IPS-20b (cell line): ENCODE measurements around the gene APOA1.
"Not testable (repeated sequence)": the region's sequence is repeated elsewhere in the genome, so short reads cannot be mapped to it uniquely, and the experiment has no call there.

Experiments used
- H3K27ac ChIP-seq: one replicate; pipeline ENCODE4 v1.5.1; 2013; ENCODE audit warnings: low read length
- H3K27me3 ChIP-seq: 2 replicates; pipeline ENCODE4 v1.6.1; 2013; ENCODE audit warnings: mild to moderate bottlenecking, low read length, inconsistent platforms; ENCODE audit not compliant: insufficient read depth
- H3K36me3 ChIP-seq: 2 replicates; pipeline ENCODE4 v1.6.1; 2013; ENCODE audit warnings: low read depth, mild to moderate bottlenecking, inconsistent platforms, low read length, moderate library complexity; ENCODE audit not compliant: insufficient read depth
- H3K4me1 ChIP-seq: 2 replicates; pipeline ENCODE4 v1.6.1; 2013; ENCODE audit warnings: mild to moderate bottlenecking, control low read depth, inconsistent platforms, low read length, moderate library complexity; ENCODE audit not compliant: insufficient read depth
- H3K4me3 ChIP-seq: 2 replicates; pipeline ENCODE4 v1.5.1; 2013; ENCODE audit warnings: mild to moderate bottlenecking, low read length, inconsistent platforms
- H3K9ac ChIP-seq: 2 replicates; pipeline ENCODE4 v1.6.1; 2013; ENCODE audit warnings: low read depth, mild to moderate bottlenecking, inconsistent platforms, low read length, moderate library complexity
- H3K9me3 ChIP-seq: 2 replicates; pipeline ENCODE4 v1.6.1; 2013; ENCODE audit warnings: mild to moderate bottlenecking, low read depth, low read length, inconsistent platforms; ENCODE audit not compliant: insufficient read depth

APOA1 gene

GRCh38 chr11:116807601-116808261 lies 29.7 kb downstream of the APOA1 start:
- H3K27ac ChIP-seq = no peak overlapping the region
- H3K4me3 ChIP-seq = no peak overlapping the region
- H3K9me3 ChIP-seq = no peaks in the 10 kb centered on the region
- H3K4me1 ChIP-seq = no peaks in the 10 kb centered on the region
- H3K36me3 ChIP-seq = no peaks in the 10 kb centered on the region
- no peak overlapping the region for H3K9ac ChIP-seq
- H3K27me3 ChIP-seq = no peaks in the 10 kb centered on the region

GRCh38 chr11:116804001-116804400 lies 33.4 kb downstream of the APOA1 start:
- no peak overlapping the region for H3K27ac ChIP-seq
- H3K4me1 ChIP-seq = no peaks in the 10 kb centered on the region
- H3K36me3 ChIP-seq = no peaks in the 10 kb centered on the region
- no peak overlapping the region for H3K4me3 ChIP-seq
- H3K9ac ChIP-seq = no peak overlapping the region
- no peaks in the 10 kb centered on the region for H3K27me3 ChIP-seq
- H3K9me3 ChIP-seq = no peaks in the 10 kb centered on the region

- not testable (repeated sequence) for H3K9ac ChIP-seq, H3K27me3 ChIP-seq, H3K27ac ChIP-seq
These were observed 35.8 kb downstream of the APOA1 start for GRCh38 chr11:116801662-116802061.

GRCh38 chr11:116800610-116801009 lies 36.8 kb downstream of the APOA1 start:
- Histone ChIP-seq H3K4me1 (no peaks in the 10 kb centered on the region), H3K9ac (no peak overlapping the region), H3K27ac (no peak overlapping the region), H3K36me3 (no peaks in the 10 kb centered on the region), H3K4me3 (no peak overlapping the region), H3K9me3 (no peaks in the 10 kb centered on the region), H3K27me3 (no peaks in the 10 kb centered on the region)

More at GRCh38 chr11:116801662-116802061, 35.8 kb downstream of the APOA1 start:
- H3K9me3 ChIP-seq, H3K36me3 ChIP-seq, H3K4me1 ChIP-seq, H3K4me3 ChIP-seq: not testable (repeated sequence)

GRCh38 chr11:116798368-116798767 lies 39.1 kb downstream of the APOA1 start:
- Histone ChIP-seq H3K27me3 (no peaks in the 10 kb centered on the region), H3K9me3 (no peaks in the 10 kb centered on the region), H3K4me3 (no peak overlapping the region), H3K4me1 (no peaks in the 10 kb centered on the region), H3K27ac (no peak overlapping the region), H3K9ac (no peak overlapping the region), H3K36me3 (no peaks in the 10 kb centered on the region)

- Histone ChIP-seq H3K27ac (no peak overlapping the region), H3K36me3 (no peaks in the 10 kb centered on the region), H3K27me3 (no peaks in the 10 kb centered on the region), H3K9ac (no peak overlapping the region), H3K4me1 (no peaks in the 10 kb centered on the region), H3K9me3 (no peaks in the 10 kb centered on the region), H3K4me3 (no peak overlapping the region)
These were observed 39.6 kb downstream of the APOA1 start for GRCh38 chr11:116797816-116798215.

- peaks cover 4% of the 10 kb centered on the region; the same call in 1 of the 2 replicates for H3K27me3 ChIP-seq
- H3K9ac ChIP-seq = no peak overlapping the region
- no peaks in the 10 kb centered on the region for H3K36me3 ChIP-seq
- H3K9me3 ChIP-seq = no peaks in the 10 kb centered on the region
- no peak overlapping the region for H3K27ac ChIP-seq
- no peak overlapping the region for H3K4me3 ChIP-seq
- H3K4me1 ChIP-seq = no peaks in the 10 kb centered on the region
These were observed 40.9 kb downstream of the APOA1 start for GRCh38 chr11:116796548-116796947.

- Histone ChIP-seq H3K27ac (no peak overlapping the region), H3K4me3 (no peak overlapping the region), H3K27me3 (peaks cover 18% of the 10 kb centered on the region), H3K9me3 (no peaks in the 10 kb centered on the region), H3K9ac (no peak overlapping the region), H3K4me1 (no peaks in the 10 kb centered on the region), H3K36me3 (no peaks in the 10 kb centered on the region)
These were observed 42.6 kb downstream of the APOA1 start for GRCh38 chr11:116794851-116795250.

GRCh38 chr11:116793772-116794097 lies 43.7 kb downstream of the APOA1 start:
- Histone ChIP-seq H3K27me3 (peaks cover 28% of the 10 kb centered on the region), H3K9ac (no peak overlapping the region), H3K4me3 (no peak overlapping the region), H3K9me3 (no peaks in the 10 kb centered on the region), H3K36me3 (no peaks in the 10 kb centered on the region), H3K27ac (no peak overlapping the region), H3K4me1 (no peaks in the 10 kb centered on the region)

GRCh38 chr11:116792869-116793771 lies 44.3 kb downstream of the APOA1 start:
- H3K9me3 ChIP-seq = no peaks in the 10 kb centered on the region
- H3K9ac ChIP-seq = no peak overlapping the region
- no peak overlapping the region for H3K27ac ChIP-seq
- H3K27me3 ChIP-seq = peaks cover 31% of the 10 kb centered on the region
- no peak overlapping the region for H3K4me3 ChIP-seq
- H3K36me3 ChIP-seq = no peaks in the 10 kb centered on the region
- H3K4me1 ChIP-seq = peaks cover 5% of the 10 kb centered on the region

GRCh38 chr11:116792144-116792868 lies 45.1 kb downstream of the APOA1 start:
- peaks cover 5% of the 10 kb centered on the region for H3K4me1 ChIP-seq
- no peak overlapping the region for H3K27ac ChIP-seq
- peaks cover 31% of the 10 kb centered on the region for H3K27me3 ChIP-seq
- H3K9ac ChIP-seq = no peak overlapping the region
- no peak overlapping the region for H3K4me3 ChIP-seq
- no peaks in the 10 kb centered on the region for H3K9me3 ChIP-seq
- H3K36me3 ChIP-seq = no peaks in the 10 kb centered on the region
